ENCODE data around the gene ADH4. TPM values are rescaled to one million over a fixed set of nuclear protein-coding genes. Genes with fewer than 3 reads are reported as not detected.

ADH4 gene
- total and polyA plus RNA-seq, 2 experiments from 2014 or later: not detected

DNA sequence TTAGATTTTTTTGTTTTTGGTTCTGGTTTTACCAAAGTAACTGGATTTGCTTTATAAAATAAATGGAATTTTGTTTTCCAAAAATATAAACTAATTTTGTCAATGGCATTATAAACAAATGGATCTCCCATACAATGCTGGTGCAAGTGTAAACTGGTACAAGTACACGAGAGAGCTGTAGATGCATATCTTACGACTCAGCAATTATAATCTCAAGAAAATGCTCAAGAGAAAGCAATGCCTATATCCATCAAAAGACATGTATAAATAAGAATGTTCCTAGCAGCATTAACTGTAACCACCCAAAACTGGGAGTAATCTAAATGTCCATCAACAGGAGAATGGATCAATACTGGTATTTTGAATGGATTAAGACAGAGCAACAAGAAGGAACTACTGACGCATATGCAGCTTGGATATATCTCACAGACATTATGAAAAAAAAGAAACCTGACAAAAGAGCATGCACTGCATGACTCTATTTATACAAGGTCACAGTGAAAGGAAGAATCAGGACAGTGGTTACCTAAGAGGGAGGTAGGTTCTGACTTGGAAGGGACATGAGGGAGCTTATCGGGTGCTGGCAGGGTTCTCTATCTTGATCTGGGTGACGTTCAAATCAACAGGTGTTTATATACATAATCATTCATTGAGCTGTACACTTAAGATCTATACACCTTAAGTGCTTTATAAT, 65.0 kb downstream of the ADH4 start (continued):
- TF ChIP-seq, protein P1, sequence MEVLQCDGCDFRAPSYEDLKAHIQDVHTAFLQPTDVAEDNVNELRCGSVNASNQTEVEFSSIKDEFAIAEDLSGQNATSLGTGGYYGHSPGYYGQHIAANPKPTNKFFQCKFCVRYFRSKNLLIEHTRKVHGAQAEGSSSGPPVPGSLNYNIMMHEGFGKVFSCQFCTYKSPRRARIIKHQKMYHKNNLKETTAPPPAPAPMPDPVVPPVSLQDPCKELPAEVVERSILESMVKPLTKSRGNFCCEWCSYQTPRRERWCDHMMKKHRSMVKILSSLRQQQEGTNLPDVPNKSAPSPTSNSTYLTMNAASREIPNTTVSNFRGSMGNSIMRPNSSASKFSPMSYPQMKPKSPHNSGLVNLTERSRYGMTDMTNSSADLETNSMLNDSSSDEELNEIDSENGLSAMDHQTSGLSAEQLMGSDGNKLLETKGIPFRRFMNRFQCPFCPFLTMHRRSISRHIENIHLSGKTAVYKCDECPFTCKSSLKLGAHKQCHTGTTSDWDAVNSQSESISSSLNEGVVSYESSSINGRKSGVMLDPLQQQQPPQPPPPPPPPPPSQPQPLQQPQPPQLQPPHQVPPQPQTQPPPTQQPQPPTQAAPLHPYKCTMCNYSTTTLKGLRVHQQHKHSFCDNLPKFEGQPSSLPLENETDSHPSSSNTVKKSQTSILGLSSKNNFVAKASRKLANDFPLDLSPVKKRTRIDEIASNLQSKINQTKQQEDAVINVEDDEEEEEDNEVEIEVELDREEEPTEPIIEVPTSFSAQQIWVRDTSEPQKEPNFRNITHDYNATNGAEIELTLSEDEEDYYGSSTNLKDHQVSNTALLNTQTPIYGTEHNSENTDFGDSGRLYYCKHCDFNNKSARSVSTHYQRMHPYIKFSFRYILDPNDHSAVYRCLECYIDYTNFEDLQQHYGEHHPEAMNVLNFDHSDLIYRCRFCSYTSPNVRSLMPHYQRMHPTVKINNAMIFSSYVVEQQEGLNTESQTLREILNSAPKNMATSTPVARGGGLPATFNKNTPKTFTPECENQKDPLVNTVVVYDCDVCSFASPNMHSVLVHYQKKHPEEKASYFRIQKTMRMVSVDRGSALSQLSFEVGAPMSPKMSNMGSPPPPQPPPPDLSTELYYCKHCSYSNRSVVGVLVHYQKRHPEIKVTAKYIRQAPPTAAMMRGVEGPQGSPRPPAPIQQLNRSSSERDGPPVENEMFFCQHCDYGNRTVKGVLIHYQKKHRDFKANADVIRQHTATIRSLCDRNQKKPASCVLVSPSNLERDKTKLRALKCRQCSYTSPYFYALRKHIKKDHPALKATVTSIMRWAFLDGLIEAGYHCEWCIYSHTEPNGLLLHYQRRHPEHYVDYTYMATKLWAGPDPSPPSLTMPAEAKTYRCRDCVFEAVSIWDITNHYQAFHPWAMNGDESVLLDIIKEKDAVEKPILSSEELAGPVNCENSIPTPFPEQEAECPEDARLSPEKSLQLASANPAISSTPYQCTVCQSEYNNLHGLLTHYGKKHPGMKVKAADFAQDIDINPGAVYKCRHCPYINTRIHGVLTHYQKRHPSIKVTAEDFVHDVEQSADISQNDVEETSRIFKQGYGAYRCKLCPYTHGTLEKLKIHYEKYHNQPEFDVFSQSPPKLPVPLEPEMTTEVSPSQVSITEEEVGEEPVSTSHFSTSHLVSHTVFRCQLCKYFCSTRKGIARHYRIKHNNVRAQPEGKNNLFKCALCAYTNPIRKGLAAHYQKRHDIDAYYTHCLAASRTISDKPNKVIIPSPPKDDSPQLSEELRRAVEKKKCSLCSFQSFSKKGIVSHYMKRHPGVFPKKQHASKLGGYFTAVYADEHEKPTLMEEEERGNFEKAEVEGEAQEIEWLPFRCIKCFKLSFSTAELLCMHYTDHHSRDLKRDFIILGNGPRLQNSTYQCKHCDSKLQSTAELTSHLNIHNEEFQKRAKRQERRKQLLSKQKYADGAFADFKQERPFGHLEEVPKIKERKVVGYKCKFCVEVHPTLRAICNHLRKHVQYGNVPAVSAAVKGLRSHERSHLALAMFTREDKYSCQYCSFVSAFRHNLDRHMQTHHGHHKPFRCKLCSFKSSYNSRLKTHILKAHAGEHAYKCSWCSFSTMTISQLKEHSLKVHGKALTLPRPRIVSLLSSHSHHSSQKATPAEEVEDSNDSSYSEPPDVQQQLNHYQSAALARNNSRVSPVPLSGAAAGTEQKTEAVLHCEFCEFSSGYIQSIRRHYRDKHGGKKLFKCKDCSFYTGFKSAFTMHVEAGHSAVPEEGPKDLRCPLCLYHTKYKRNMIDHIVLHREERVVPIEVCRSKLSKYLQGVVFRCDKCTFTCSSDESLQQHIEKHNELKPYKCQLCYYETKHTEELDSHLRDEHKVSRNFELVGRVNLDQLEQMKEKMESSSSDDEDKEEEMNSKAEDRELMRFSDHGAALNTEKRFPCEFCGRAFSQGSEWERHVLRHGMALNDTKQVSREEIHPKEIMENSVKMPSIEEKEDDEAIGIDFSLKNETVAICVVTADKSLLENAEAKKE (CRISPR knock-in tag; IDR thresholded peaks at IDR 0.05): no peak
- TF ChIP-seq, protein P2, sequence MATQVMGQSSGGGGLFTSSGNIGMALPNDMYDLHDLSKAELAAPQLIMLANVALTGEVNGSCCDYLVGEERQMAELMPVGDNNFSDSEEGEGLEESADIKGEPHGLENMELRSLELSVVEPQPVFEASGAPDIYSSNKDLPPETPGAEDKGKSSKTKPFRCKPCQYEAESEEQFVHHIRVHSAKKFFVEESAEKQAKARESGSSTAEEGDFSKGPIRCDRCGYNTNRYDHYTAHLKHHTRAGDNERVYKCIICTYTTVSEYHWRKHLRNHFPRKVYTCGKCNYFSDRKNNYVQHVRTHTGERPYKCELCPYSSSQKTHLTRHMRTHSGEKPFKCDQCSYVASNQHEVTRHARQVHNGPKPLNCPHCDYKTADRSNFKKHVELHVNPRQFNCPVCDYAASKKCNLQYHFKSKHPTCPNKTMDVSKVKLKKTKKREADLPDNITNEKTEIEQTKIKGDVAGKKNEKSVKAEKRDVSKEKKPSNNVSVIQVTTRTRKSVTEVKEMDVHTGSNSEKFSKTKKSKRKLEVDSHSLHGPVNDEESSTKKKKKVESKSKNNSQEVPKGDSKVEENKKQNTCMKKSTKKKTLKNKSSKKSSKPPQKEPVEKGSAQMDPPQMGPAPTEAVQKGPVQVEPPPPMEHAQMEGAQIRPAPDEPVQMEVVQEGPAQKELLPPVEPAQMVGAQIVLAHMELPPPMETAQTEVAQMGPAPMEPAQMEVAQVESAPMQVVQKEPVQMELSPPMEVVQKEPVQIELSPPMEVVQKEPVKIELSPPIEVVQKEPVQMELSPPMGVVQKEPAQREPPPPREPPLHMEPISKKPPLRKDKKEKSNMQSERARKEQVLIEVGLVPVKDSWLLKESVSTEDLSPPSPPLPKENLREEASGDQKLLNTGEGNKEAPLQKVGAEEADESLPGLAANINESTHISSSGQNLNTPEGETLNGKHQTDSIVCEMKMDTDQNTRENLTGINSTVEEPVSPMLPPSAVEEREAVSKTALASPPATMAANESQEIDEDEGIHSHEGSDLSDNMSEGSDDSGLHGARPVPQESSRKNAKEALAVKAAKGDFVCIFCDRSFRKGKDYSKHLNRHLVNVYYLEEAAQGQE (IDR thresholded peaks at IDR 0.05; ENCODE audit: unreplicated experiment): no peak
- TF ChIP-seq CREB1 (CRISPR knock-in tag; IDR thresholded peaks at IDR 0.05; ENCODE audit: low read depth) (no peak), JUNB (IDR thresholded peaks at IDR 0.05; ENCODE audit: unreplicated experiment) (no peak), EZH2phosphoT487 (IDR thresholded peaks at IDR 0.05; ENCODE audit: unreplicated experiment) (no peak), EZH2 (IDR thresholded peaks at IDR 0.05; ENCODE audit: low read depth, unreplicated experiment) (no peak)

Measured in GM23338 (cell line).